Adrenal gland (tissue), 12 donors: ENCODE data around the gene CNTNAP2. TPM values are rescaled to one million over a fixed set of nuclear protein-coding genes. Genes with fewer than 3 reads are reported as not detected.

Source experiments
- DNase-seq, 7 donors: peaks; one replicate each; pipeline ENCODE4 v3.0.0-alpha.2; 2019 to 2020
- H3K27ac ChIP-seq, 5 donors: fragments of 200-600 bp; sonication (generic) in 4 of 5; 1 replicate in 3 of 5; 2 replicates in 2 of 5; pipeline versions ENCODE4 v1.5.1 to v1.8.0; 2016 to 2020; ENCODE audit warnings: mild to moderate bottlenecking in 1 of 5
- H3K27me3 ChIP-seq: fragments of 200-600 bp; 2 replicates; pipeline ENCODE4 v1.8.0; 2021
- H3K36me3 ChIP-seq, 2 donors: fragments of 200-600 bp; replicated peaks in 1 of 2; 1 replicate in 1 of 2; 2 replicates in 1 of 2; pipeline versions ENCODE4 v1.5.1 to v1.8.0; 2018 to 2022
- H3K4me1 ChIP-seq, 2 donors: fragments of 200-600 bp; replicated peaks in 1 of 2; 1 replicate in 1 of 2; 2 replicates in 1 of 2; pipeline versions ENCODE4 v1.5.1 to v1.8.0; 2018 to 2021
- H3K4me3 ChIP-seq, 4 donors: fragments of 200-600 bp; sonication (generic) in 3 of 4; one replicate each; pipeline ENCODE4 v1.5.1; 2016 to 2018
- H3K9me3 ChIP-seq, 3 donors: fragments of 200-600 bp; sonication (generic) in 1 of 3; replicated peaks in 1 of 3; 1 replicate in 2 of 3; 2 replicates in 1 of 3; pipeline versions ENCODE4 v1.5.1 to v1.8.0; 2016 to 2021
- POLR2A ChIP-seq, 2 donors: fragments of 450-650 bp; IDR thresholded peaks; one replicate each; pipeline ENCODE4 v1.6.1; 2017; ENCODE audit warnings: antibody characterized with exemption in 2 of 2, mild to moderate bottlenecking in 2 of 2, moderate library complexity in 1 of 2
- WGBS, 4 donors: extraction: QIAGEN DNeasy Blood & Tissue Kit in 2 of 4; methylation state at CpG; one replicate each; pipeline versions ENCODE4 v1.1.5 to v1.1.7; 2013 to 2017; 5-methylcytosine and 5-hydroxymethylcytosine counted together
- intact Hi-C, 2 donors: fragments of 100-400 bp; cut with DNase I; formaldehyde crosslinking; loops; one replicate each; pipeline versions ENCODE4 v1.14.1 to v1.15.0; 2022 to 2023
- polyA plus RNA-seq, 3 donors: library from polyadenylated mRNA; stranded (reverse); fragments of 200-250 nt in 2 of 3; fragments of 350-450 nt in 1 of 3; fragmentation: Illumina TruSeq in 1 of 3; extraction: RNeasy Lipid Tissue Mini Kit (QIAGEN cat#74804) in 1 of 3; gene quantifications; one replicate each; pipeline ENCODE4 v1.2.3, GENCODE V29; 2013 to 2014
- total RNA-seq, 9 donors: library from RNA; depleted of rRNA in 4 of 9; stranded (reverse); fragments of >200 nt in 4 of 9; fragments of 120-200 nt in 1 of 9; fragmentation: NEBNext Ultra II Directional in 1 of 9; extraction: Animal tissue kit (Norgen Biotek cat#: 25700) in 1 of 9; gene quantifications; one replicate each; pipeline versions ENCODE4 v1.1.0 to v1.2.4, GENCODE V29; 2013 to 2023
- TF ChIP-seq, protein P1 (sequence below), 6 experiments: fragments of 450-650 bp in 4 of 6; fragments of 200-600 bp in 2 of 6; sonication (generic) in 1 of 6; IDR thresholded peaks; 1 replicate in 5 of 6; 2 replicates in 1 of 6; pipeline versions ENCODE4 v1.5.1 to v1.8.0; 2016 to 2021; ENCODE audit warnings: antibody characterized with exemption in 6 of 6, mild to moderate bottlenecking in 2 of 6, moderate library complexity in 1 of 6
- donor health status: healthy with polysubstance abuse.
- donor health status: Bipolar disorder and iron deficiency.
- donor health status: DM: yes; HTN: yes; CAD: no.
- donor health status: DM: no; HTN: no; CAD: no.
- donor health status: DM: no; HTN: no; CAD: no.
- donor health status: DM: yes; HTN: yes; CAD: no.

Gene CNTNAP2
- total and polyA plus RNA-seq, 12 donors, result 0.14 to 6.3 (median 1.8) TPM; not detected in 2

DNA sequence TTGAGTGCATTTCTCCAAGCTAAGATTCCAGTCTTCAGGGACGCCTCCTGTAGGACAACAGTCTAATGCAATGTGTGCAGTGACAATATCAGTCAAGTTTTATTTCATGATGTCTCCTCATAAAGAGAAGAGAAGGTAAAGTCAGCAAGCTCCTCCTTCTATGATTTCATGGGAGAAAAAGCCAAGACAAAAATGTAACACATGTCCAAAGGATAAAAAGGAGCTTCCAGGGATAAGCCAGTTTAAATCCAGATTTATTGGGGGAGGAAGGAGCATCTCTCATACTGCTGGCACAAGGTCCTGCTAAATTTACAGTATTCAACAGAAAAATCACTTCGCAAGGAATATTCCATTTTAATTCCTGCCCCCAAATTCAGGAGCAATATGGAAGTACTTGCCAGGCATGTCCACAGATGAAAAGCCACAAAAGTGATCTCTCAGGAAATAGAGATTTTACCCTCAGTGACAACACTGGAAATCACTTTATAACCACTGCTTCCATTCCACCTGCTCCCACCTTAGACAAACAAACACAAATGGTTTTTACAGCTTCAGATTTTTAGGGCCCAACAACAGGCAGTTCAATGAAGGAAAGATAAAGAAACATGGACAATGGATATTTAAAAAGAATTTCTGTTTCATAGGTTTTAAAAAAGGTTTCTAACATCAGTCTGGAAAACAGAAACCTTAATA, 1796.5 kb downstream of the CNTNAP2 start:
- no peak overlapping the region for H3K4me3 ChIP-seq
- no peaks in the 10 kb centered on the region for H3K4me1 ChIP-seq
- H3K9me3 ChIP-seq, result no peaks in the 10 kb centered on the region
- DNase-seq, result no peak
- H3K36me3 ChIP-seq, result no peaks in the 10 kb centered on the region
- intact Hi-C loops, result no loop called here
- no peak for TF ChIP-seq POLR2A (IDR thresholded peaks at IDR 0.05)
- TF ChIP-seq, protein P1, sequence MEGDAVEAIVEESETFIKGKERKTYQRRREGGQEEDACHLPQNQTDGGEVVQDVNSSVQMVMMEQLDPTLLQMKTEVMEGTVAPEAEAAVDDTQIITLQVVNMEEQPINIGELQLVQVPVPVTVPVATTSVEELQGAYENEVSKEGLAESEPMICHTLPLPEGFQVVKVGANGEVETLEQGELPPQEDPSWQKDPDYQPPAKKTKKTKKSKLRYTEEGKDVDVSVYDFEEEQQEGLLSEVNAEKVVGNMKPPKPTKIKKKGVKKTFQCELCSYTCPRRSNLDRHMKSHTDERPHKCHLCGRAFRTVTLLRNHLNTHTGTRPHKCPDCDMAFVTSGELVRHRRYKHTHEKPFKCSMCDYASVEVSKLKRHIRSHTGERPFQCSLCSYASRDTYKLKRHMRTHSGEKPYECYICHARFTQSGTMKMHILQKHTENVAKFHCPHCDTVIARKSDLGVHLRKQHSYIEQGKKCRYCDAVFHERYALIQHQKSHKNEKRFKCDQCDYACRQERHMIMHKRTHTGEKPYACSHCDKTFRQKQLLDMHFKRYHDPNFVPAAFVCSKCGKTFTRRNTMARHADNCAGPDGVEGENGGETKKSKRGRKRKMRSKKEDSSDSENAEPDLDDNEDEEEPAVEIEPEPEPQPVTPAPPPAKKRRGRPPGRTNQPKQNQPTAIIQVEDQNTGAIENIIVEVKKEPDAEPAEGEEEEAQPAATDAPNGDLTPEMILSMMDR (IDR thresholded peaks at IDR 0.05), result no peak
- no peaks in the 10 kb centered on the region for H3K27me3 ChIP-seq
- no peak overlapping the region for H3K27ac ChIP-seq
- 63 to 82% (median 77%) methylated on average over 2 of the region's 2 CpGs for WGBS, 4 donors

DNA sequence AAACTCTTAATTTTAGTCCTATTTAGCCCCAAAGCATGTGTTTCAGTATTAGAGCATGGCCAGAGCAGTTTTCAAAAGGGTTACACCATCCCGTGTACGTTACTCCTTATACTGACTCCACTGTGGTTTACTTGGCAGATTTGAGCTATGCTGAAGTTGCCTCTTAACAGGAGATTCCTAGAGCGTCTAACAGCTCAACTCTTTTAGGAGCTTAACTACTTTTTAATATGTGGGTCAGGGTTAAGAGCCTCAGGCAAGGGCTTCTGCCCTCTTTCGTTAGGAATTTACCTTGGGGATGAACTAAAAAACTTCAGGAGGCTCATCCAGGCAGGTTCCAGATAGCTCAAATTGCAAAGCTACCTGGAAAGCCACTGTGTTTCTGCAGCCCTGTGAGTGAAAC, 1799.2 kb downstream of the CNTNAP2 start:
- no peak for DNase-seq
- intact Hi-C loops, result no loop called here
- H3K36me3 ChIP-seq, result no peaks in the 10 kb centered on the region
- WGBS, 4 donors, result 46 to 50% (median 48%) methylated on average over 4 of the region's 4 CpGs
- no peak for TF ChIP-seq POLR2A (IDR thresholded peaks at IDR 0.05)
- TF ChIP-seq, protein P1 (IDR thresholded peaks at IDR 0.05), result no peak
- H3K27me3 ChIP-seq, result no peaks in the 10 kb centered on the region
- no peak overlapping the region for H3K27ac ChIP-seq
- no peaks in the 10 kb centered on the region for H3K4me1 ChIP-seq
- no peaks in the 10 kb centered on the region for H3K9me3 ChIP-seq
- no peak overlapping the region for H3K4me3 ChIP-seq

DNA sequence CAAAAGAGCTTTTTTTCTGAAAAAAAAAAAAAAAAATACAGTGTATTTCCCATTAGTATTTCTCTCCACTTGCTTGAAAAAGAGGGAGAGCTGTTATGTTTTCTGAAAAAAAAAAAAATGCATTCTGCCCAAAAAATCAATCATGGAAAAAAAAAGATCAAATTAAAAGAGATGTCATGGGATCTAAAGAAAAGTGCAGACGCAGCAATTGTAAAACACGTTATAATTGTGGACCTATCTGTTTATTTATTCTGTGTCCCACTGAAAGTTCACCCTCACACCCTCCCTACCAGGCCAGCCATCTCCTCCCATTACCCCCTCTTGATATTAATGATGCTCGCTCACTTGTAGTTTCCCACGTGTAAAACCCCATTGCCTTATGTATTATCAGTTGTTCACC, 1800.0 kb downstream of the CNTNAP2 start:
- no peak for DNase-seq
- 74 to 82% (median 78%) methylated on average over 4 of the region's 4 CpGs for WGBS, 4 donors
- Histone ChIP-seq H3K9me3 (no peaks in the 10 kb centered on the region), H3K27ac (no peak overlapping the region), H3K4me3 (no peak overlapping the region), H3K4me1 (no peaks in the 10 kb centered on the region), H3K27me3 (no peaks in the 10 kb centered on the region), H3K36me3 (no peaks in the 10 kb centered on the region)
- intact Hi-C loops, result no loop called here
- TF ChIP-seq, protein P1 (IDR thresholded peaks at IDR 0.05), result no peak
- TF ChIP-seq POLR2A (IDR thresholded peaks at IDR 0.05), result no peak

DNA sequence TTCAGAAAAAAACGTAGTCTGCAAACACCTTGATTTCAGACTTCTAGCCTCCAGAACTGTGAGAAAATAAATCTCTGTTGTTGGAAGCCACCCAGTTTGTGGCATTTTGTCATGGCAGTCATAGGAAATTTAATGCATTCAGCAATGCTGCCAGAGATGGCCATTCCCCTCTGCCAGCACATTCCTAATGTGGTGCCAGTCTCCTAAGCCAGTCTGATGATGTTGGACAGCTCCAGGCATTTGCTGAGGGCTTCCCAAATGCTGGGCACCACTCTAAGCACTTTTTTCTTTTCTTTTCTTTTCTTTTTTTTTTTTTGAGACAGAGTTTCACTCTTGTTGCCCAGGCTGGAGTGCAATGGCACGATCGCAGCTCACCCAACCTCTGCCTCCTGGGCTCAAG, 1807.2 kb downstream of the CNTNAP2 start:
- no peak overlapping the region for H3K4me3 ChIP-seq
- H3K36me3 ChIP-seq, result no peaks in the 10 kb centered on the region
- H3K9me3 ChIP-seq, result no peaks in the 10 kb centered on the region
- intact Hi-C loops, result no loop called here
- WGBS, 4 donors, result 87 to 100% (median 88%) methylated on average over 3 of the region's 3 CpGs
- H3K27me3 ChIP-seq, result no peaks in the 10 kb centered on the region
- TF ChIP-seq POLR2A (IDR thresholded peaks at IDR 0.05), result no peak
- TF ChIP-seq, protein P1 (IDR thresholded peaks at IDR 0.05), result no peak
- no peak overlapping the region for H3K27ac ChIP-seq
- H3K4me1 ChIP-seq, result no peaks in the 10 kb centered on the region
- no peak for DNase-seq
